HG02852 (cell line): ENCODE results near the gene MAML3.

Experiments used
- ATAC-seq: cut with Tn5 transposase; IDR thresholded peaks from one replicate; pipeline ENCODE4 v1.9.1; 2021; ENCODE audit warnings: mild to moderate bottlenecking, moderate library complexity; ENCODE audit not compliant: unreplicated experiment

Gene MAML3

DNA sequence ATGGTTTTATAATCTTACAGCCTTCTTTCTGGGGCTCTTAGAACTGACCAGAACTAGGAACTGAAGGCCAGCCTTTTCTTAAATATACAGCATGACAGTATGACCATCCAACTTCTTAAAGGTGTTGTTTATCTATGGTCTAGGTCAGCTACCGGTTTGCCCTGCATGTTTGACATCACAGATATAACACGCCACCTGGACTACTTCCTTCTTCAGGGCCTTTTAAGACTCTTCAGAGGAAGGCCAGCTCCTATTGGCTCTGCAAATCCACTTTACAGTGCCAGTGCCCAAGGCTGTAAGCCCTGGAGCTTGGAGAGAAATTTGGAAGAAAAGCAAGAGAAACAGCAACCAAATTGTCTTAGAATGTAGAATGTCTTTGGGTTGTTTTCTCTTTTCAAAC lies 302.9 kb downstream of the MAML3 start:
- ATAC-seq, result no peak

DNA sequence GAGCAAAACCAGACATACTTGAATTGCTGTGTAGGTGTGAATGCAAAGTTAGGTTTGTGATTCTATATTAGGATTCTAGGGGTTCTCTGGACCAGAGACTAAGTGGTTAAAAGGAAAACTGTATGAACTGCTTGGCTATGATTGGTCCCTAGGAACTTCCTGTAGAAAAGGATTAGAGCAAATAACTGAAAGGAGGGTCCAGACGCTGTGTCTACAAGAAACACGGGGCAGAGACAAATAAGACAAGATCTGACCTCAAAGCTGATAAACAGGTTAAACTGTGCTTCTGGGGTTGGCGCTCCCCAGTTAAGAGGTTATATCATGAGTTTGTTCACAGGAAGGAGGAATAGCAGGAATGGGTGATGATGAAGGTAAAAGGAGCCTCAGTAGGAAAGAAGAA lies 304.8 kb downstream of the MAML3 start:
- ATAC-seq, result no peak

- ATAC-seq, result no peak
Observed at GRCh38 chr4:139848028-139848427, 306.0 kb downstream of the MAML3 start.

- no peak for ATAC-seq
Observed at GRCh38 chr4:139847602-139848001, 306.4 kb downstream of the MAML3 start.

DNA sequence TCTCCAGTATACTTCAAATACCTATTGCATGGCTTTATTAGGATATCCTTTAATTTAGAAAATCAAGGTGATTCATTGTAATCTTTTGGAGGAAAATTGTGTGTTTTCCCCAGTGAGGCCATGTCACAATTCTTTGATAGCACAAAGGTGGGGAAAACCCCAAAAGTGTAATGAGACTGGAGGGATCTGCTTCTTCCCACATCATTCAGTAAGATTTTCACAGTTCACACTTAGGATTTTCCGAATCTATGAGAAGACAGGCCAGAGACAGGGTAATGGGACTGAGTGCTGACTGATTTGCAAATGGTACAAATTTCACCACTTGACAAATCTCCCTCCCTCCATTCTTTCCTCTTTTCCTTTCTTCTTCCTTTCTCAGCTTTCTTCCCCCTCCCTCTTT lies 307.2 kb downstream of the MAML3 start:
- no peak for ATAC-seq

DNA sequence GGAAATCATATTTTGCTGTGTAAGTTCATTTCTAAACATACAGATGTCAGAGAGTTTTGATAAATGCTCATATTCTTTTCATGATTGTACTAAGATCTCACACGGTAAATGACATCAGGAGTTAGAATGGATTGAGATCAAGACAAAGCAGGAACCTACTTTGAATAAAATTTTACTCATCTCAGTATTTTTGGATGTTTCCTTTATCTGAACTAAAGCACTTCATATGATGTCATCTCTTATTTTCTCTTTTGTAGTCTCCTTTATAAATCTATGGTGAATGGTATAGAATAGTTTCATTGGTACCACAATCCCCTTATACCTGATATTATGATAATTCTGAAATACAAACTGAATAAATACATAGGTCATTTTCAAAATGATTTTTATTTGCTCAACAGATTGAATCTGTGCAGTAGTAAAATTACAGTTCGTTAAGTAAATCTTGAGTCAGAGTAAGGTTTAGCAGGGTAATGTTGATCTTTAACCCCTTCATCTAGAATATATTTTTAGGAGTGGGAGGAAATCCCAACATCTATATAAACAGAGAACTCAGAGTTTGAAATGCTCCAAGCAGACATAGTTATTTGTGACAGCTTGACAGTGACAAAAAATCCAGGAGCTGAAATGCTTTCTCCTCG lies 308.4 kb downstream of the MAML3 start:
- no peak for ATAC-seq

DNA sequence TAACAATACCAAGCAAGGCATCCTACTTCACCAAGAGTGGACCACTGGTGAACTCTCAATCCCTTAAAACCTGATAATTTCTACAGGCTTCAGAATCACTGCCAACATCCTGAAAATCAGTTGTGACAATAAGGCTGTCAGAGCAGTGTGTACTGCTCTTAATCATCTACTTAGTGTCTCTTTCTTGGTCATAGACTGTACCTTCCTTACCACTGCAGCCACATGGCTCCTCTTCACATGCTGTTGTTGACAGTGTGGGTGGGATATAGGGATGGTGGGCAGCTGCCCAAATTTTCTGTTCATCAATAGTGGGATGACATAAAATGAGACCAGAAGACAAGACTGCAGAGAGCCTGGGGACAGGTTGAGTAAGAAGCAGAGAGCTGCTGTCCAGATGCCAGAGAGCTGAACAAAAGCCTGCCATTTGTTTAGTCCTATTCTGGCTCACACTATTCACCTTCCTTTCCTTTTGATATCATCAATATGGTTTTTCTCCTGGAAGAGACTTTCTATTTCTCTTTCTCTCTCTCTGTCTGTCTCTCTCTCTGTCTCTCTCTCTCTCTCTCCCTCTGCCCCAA lies 309.4 kb downstream of the MAML3 start:
- ATAC-seq, result no peak

DNA sequence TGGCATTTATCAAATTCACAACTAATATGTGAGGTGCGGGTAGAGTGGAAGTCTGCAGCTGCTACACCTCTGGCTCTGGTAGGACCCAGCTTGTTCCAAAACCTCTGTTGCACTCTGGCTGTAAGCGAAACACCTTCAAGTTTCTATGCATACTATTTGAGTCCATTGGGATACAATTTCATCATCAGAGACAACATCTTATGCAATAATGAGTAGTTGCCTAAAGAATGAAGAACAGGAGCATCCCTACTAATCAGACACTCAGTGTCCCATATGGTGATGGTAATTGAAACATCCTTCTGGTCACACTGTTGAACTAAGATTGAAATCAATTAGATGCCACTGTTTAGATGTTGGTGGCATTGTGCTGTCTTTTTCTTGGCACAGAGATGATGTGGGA lies 309.9 kb downstream of the MAML3 start:
- ATAC-seq, result no peak

GRCh38 chr4:139843641-139844040 lies 310.3 kb downstream of the MAML3 start:
- no peak for ATAC-seq

DNA sequence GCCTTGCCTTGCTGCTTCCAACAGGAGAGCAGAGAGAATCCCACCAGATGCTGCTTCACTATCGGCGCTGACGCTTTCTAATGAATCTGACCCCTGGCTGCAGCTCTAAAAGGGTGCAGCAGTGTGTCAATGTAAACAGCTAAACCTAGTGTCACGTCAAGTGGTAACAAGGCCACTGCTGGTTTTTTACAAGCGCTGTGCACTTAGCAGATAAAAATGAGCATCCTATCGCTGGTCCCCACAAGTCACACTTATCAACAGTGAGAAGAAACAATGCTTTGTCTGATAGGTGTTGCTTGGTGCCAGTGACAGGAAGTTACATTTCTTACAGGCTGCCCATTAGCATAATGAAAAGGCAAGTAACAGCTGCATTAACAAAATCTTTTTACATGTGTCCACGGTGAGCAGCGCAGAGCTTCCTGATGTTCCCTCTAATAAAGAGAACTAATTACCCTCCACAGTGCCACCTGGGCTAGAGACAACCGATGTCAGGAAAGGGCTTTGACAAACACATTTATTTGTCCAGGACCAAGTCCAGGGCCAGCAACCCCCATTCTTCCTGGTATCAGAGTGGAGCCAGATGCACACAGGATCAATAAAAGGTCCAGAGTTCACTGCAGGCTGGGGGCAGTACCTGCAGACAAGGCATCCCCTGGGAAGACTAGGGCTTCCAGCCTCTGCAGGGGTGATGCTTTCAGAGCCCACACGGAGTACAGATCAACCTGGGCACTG lies 312.4 kb downstream of the MAML3 start:
- ATAC-seq, result no peak

- no peak for ATAC-seq
Observed at GRCh38 chr4:139840773-139841172, 313.2 kb downstream of the MAML3 start.

- no peak for ATAC-seq
Observed at GRCh38 chr4:139839403-139840031, 314.5 kb downstream of the MAML3 start.

- ATAC-seq, result no peak
Observed at GRCh38 chr4:139838811-139839210, 315.2 kb downstream of the MAML3 start.

- no peak for ATAC-seq
Observed at GRCh38 chr4:139834981-139835391, 319.0 kb downstream of the MAML3 start.

DNA sequence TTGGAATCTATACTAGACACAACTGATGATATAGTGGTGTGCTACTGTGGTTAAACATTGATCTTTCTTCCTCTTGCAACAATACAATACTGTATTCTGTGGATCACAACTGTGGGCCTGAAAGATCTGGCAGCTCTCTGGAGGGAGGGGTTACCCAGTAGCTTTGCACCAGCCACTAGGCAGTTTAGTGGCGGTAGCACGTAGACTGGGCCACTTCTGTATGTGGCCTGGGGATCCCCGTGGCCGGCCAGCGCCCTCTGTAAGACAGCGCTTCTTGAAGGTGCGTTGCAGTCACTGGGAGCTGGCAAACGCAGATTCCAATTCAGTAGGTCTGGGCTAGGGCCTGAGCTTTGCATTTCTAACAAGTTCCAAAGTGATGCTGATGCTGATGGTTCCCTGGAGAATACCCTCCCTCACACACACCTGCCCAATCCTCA lies 319.7 kb downstream of the MAML3 start:
- ATAC-seq, result no peak

DNA sequence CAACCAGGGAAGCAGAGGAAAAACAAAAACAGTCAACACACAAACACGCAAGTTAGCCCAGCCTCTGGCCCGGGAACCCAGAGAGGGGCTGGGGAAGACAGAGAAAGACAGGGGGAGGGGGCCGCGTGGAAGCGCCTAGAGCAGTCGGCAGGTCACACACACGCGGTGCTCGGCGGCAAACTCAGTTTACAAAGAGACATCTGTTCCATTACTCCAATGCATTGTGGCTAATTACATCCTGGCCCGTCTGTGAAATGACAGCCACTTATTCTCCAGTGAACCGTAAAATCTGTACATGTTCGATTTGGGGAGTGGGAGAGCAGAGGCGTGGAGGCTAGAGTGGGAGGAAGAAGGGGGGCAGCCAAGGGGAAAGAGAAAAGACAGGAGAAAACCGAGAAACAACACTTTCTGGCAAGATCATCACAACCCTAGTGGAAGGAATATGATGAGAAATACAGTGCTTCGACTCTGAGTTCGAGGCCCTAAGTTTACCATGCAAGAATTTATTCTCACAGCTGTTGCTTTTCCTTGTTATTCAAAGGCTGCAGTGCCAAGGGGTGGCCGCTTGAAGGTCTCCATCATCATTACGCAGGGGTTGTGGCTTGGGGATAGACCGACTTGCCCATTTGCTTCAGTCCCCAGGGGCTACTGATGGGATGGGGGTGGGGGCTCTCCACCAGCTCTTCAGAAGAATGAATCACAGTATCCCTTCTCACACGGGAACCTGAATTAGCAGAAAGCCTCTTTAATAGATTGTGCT lies 320.7 kb downstream of the MAML3 start:
- ATAC-seq, result no peak

DNA sequence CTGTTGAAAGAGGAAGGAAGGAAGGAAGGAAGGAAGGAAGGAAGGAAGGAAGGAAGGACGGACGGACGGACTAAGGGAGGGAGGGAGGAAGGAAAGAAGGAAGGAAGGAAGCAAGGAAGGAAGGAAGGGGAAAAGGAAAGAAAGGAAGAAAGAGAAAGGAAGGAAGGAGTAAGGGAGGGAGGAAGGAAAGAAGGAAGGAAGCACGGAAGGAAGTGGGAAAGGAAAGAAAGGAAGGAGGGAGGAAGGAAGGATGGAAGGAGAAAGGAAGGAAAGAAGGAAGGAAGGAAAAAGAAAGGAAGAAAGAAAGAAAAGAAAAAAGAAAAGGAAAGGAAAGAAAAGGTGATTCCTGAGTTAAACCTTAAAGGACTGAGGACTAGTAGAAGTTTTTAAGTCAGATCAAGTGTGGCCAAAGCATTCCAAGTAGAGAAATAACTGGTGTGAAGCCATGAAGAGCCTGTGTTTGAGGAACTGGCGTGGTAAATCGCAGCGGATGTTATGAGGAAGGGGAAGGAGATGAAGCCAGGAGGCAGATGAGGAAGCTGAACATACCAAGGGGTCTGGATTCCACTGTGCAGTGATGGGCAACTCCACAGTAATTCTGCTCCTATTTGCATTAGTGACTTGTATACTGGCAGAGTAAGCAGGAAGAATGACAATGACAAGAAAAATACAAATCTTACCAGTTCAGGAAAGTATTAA lies 324.9 kb downstream of the MAML3 start:
- ATAC-seq, result no peak

- ATAC-seq, result no peak
Observed at GRCh38 chr4:139826426-139826825, 327.6 kb downstream of the MAML3 start.

GRCh38 chr4:139825523-139826014 lies 328.4 kb downstream of the MAML3 start:
- no peak for ATAC-seq

- no peak for ATAC-seq
Observed at GRCh38 chr4:139824882-139825522, 329.0 kb downstream of the MAML3 start.
